ENCODE measurements around the gene GLIS1.

Gene GLIS1

DNA sequence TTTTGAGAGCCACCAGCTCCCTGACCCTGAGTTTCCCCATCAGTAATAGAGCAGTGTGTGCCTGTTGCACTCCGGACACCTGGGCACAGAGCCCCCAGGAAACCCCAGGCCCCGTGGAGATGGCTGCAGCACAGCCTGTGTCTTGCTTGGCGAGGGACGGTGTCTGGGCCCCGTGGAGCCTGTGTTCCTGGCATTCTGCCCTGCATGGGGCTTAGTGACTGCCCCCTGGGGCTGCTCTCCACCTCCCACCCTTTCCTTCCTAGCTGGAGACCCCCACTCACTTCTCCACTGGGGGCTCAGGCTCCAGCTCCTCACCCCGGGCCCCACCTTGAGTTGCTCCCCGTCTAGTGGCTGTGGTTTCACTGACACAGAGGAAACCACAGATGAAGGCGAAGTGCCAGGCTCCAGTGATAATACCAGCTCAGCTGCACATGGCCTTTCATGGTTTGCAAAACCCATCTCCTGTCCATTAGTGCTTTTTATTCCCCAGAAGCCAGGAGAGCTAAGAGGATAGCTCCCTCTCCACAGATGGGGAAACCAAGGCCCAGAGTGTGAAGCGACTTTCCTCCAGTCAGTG is 240.3 kb downstream of the GLIS1 start:
- Histone ChIP-seq H3K36me3 (ENCODE audit: low read length) (no peaks in the 10 kb centered on the region), H3F3A (ENCODE audit: insufficient read depth) (no peaks in the 10 kb centered on the region), H3K9me2 (replicated peaks; ENCODE audit: insufficient read depth, low read length) (no peaks in the 10 kb centered on the region), H3K27me3 (ENCODE audit: low read length) (no peaks in the 10 kb centered on the region), H3K9ac (ENCODE audit: low read length) (no peak overlapping the region), H3K4me2 (ENCODE audit: low read depth, low read length, poor library complexity, severe bottlenecking) (no peak overlapping the region), H3K4me3 (ENCODE audit: insufficient read depth, low read length, poor library complexity, severe bottlenecking) (no peak overlapping the region), H2AFZ (ENCODE audit: low read depth, low read length, severe bottlenecking) (no peak overlapping the region), H4K20me1 (ENCODE audit: low read depth, low read length) (no peaks in the 10 kb centered on the region), H3K27ac (ENCODE audit: low read depth, low read length) (no peak overlapping the region), H3K9me3 (ENCODE audit: insufficient read depth, low read length) (no peaks in the 10 kb centered on the region), H3K79me2 (ENCODE audit: insufficient read depth, low read length) (no peaks in the 10 kb centered on the region)
- TF ChIP-seq EZH2phosphoT487 (conservative IDR thresholded peaks at IDR 0.05; ENCODE audit: low read length): no peak
- no peak for TF ChIP-seq CTCF (IDR thresholded peaks at IDR 0.05; ENCODE audit: insufficient read depth, low read length, poor library complexity, severe bottlenecking)

- Histone ChIP-seq H3K36me3 (ENCODE audit: low read length) (no peaks in the 10 kb centered on the region), H3F3A (ENCODE audit: insufficient read depth) (no peaks in the 10 kb centered on the region), H2AFZ (ENCODE audit: low read depth, low read length, severe bottlenecking) (no peak overlapping the region)
Measured at GRCh38 chr1:53495633-53496345, 243.2 kb downstream of the GLIS1 start.

GRCh38 chr1:53490351-53490750 is 248.6 kb downstream of the GLIS1 start:
- no peaks in the 10 kb centered on the region for H4K20me1 ChIP-seq (ENCODE audit: low read depth, low read length)
- H3K9ac ChIP-seq (ENCODE audit: low read length): no peak overlapping the region
- H3K27ac ChIP-seq (ENCODE audit: low read depth, low read length): no peak overlapping the region
- no peaks in the 10 kb centered on the region for H3K36me3 ChIP-seq (ENCODE audit: low read length)
- no peaks in the 10 kb centered on the region for H3F3A ChIP-seq (ENCODE audit: insufficient read depth)
- no peak overlapping the region for H2AFZ ChIP-seq (ENCODE audit: low read depth, low read length, severe bottlenecking)
- H3K9me3 ChIP-seq (ENCODE audit: insufficient read depth, low read length): no peaks in the 10 kb centered on the region
- H3K79me2 ChIP-seq (ENCODE audit: insufficient read depth, low read length): no peaks in the 10 kb centered on the region
- no peak for TF ChIP-seq EZH2phosphoT487 (conservative IDR thresholded peaks at IDR 0.05; ENCODE audit: low read length)
- TF ChIP-seq CTCF (IDR thresholded peaks at IDR 0.05; ENCODE audit: insufficient read depth, low read length, poor library complexity, severe bottlenecking): no peak
- H3K4me3 ChIP-seq (ENCODE audit: insufficient read depth, low read length, poor library complexity, severe bottlenecking): no peak overlapping the region
- no peaks in the 10 kb centered on the region for H3K9me2 ChIP-seq (replicated peaks; ENCODE audit: insufficient read depth, low read length)
- no peaks in the 10 kb centered on the region for H3K27me3 ChIP-seq (ENCODE audit: low read length)
- no peak overlapping the region for H3K4me2 ChIP-seq (ENCODE audit: low read depth, low read length, poor library complexity, severe bottlenecking)

More at GRCh38 chr1:53495633-53496345, 243.2 kb downstream of the GLIS1 start:
- H3K9me2 ChIP-seq (replicated peaks; ENCODE audit: insufficient read depth, low read length): no peaks in the 10 kb centered on the region
- H3K4me2 ChIP-seq (ENCODE audit: low read depth, low read length, poor library complexity, severe bottlenecking): no peak overlapping the region
- H4K20me1 ChIP-seq (ENCODE audit: low read depth, low read length): no peaks in the 10 kb centered on the region
- H3K27ac ChIP-seq (ENCODE audit: low read depth, low read length): no peak overlapping the region
- H3K4me3 ChIP-seq (ENCODE audit: insufficient read depth, low read length, poor library complexity, severe bottlenecking): no peak overlapping the region
- no peaks in the 10 kb centered on the region for H3K79me2 ChIP-seq (ENCODE audit: insufficient read depth, low read length)
- H3K9ac ChIP-seq (ENCODE audit: low read length): no peak overlapping the region
- TF ChIP-seq EZH2phosphoT487 (conservative IDR thresholded peaks at IDR 0.05; ENCODE audit: low read length) (no peak), CTCF (IDR thresholded peaks at IDR 0.05; ENCODE audit: insufficient read depth, low read length, poor library complexity, severe bottlenecking) (no peak)
- no peaks in the 10 kb centered on the region for H3K9me3 ChIP-seq (ENCODE audit: insufficient read depth, low read length)
- H3K27me3 ChIP-seq (ENCODE audit: low read length): no peaks in the 10 kb centered on the region
